OCI-LY1 (cell line): Measurements from ENCODE around the gene ZNF444.

Experiments used
- H2AFZ ChIP-seq: fragments of 200-600 bp; sonication (generic), shearing (Covaris generic); 2 replicates; pipeline ENCODE4 v1.6.0; 2014; ENCODE audit warnings: antibody characterized with exemption, mild to moderate bottlenecking, low read length
- H3F3A ChIP-seq: fragments of 200-600 bp; sonication (generic), shearing (Covaris generic); 2 replicates; pipeline ENCODE4 v1.6.0; 2014; ENCODE audit warnings: mild to moderate bottlenecking, antibody characterized with exemption, low read length, moderate library complexity; ENCODE audit not compliant: insufficient read depth
- H3K27ac ChIP-seq: fragments of 200-600 bp; sonication (generic); 2 replicates; pipeline ENCODE4 v1.5.1; 2014; ENCODE audit warnings: low read length, mixed run types, mild to moderate bottlenecking, low read depth; ENCODE audit not compliant: poor library complexity, severe bottlenecking
- H3K27me3 ChIP-seq: fragments of 200-600 bp; sonication (generic); 2 replicates; pipeline ENCODE4 v1.6.0; 2014; ENCODE audit warnings: antibody characterized with exemption, mild to moderate bottlenecking, low read length, moderate library complexity; ENCODE audit not compliant: insufficient read depth
- H3K36me3 ChIP-seq: fragments of 200-600 bp; sonication (generic); 2 replicates; pipeline ENCODE4 v1.6.1; 2014; ENCODE audit warnings: mild to moderate bottlenecking, antibody characterized with exemption, low read length, moderate library complexity, mixed read lengths; ENCODE audit not compliant: insufficient read depth
- H3K4me1 ChIP-seq: fragments of 200-600 bp; sonication (generic); 2 replicates; pipeline ENCODE4 v1.5.1; 2014; ENCODE audit warnings: mild to moderate bottlenecking, low read length, moderate library complexity; ENCODE audit not compliant: insufficient read depth, severe bottlenecking
- H3K4me2 ChIP-seq: fragments of 200-600 bp; sonication (generic), shearing (Covaris generic); 2 replicates; pipeline ENCODE4 v1.6.1; 2014; ENCODE audit warnings: low read length
- H3K4me3 ChIP-seq: fragments of 200-600 bp; sonication (generic); 2 replicates; pipeline ENCODE4 v1.5.1; 2014; ENCODE audit warnings: low read length, low read depth, mild to moderate bottlenecking, mixed read lengths; ENCODE audit not compliant: poor library complexity, severe bottlenecking
- H3K79me2 ChIP-seq: fragments of 200-600 bp; shearing (Covaris generic); 2 replicates; pipeline ENCODE4 v1.6.1; 2016; ENCODE audit warnings: mixed run types, low read length, mixed read lengths; ENCODE audit not compliant: insufficient read depth
- H3K9ac ChIP-seq: fragments of 200-600 bp; sonication (generic), shearing (Covaris generic); 2 replicates; pipeline ENCODE4 v1.6.1; 2014; ENCODE audit warnings: mild to moderate bottlenecking, low read length, mixed read lengths
- H3K9me2 ChIP-seq: fragments of 200-600 bp; sonication (generic), shearing (Covaris generic); 2 replicates; pipeline ENCODE4 v1.6.1; 2014; ENCODE audit warnings: low read depth, mild to moderate bottlenecking, low read length, mixed read lengths
- H3K9me3 ChIP-seq: fragments of 200-600 bp; shearing (Covaris generic); 2 replicates; pipeline ENCODE4 v1.6.1; 2014; ENCODE audit warnings: low read length, mixed read lengths
- H4K20me1 ChIP-seq: fragments of 200-600 bp; sonication (generic), shearing (Covaris generic); 2 replicates; pipeline ENCODE4 v1.6.0; 2016; ENCODE audit warnings: mild to moderate bottlenecking, low read length; ENCODE audit not compliant: insufficient read depth
- CTCF ChIP-seq: fragments of 200-600 bp; sonication (generic), shearing (Covaris generic); IDR thresholded peaks from 2 replicates; pipeline ENCODE4 v1.5.1; 2017; ENCODE audit warnings: mild to moderate bottlenecking, antibody characterized with exemption, low read length, moderate library complexity, mixed read lengths
- EZH2 ChIP-seq: fragments of 200-600 bp; sonication (generic), shearing (Covaris generic); IDR thresholded peaks from 2 replicates; pipeline ENCODE4 v1.8.0; 2017; ENCODE audit warnings: borderline replicate concordance, mixed run types, mild to moderate bottlenecking, antibody characterized with exemption, low read length, moderate library complexity, mixed read lengths

Gene ZNF444

DNA sequence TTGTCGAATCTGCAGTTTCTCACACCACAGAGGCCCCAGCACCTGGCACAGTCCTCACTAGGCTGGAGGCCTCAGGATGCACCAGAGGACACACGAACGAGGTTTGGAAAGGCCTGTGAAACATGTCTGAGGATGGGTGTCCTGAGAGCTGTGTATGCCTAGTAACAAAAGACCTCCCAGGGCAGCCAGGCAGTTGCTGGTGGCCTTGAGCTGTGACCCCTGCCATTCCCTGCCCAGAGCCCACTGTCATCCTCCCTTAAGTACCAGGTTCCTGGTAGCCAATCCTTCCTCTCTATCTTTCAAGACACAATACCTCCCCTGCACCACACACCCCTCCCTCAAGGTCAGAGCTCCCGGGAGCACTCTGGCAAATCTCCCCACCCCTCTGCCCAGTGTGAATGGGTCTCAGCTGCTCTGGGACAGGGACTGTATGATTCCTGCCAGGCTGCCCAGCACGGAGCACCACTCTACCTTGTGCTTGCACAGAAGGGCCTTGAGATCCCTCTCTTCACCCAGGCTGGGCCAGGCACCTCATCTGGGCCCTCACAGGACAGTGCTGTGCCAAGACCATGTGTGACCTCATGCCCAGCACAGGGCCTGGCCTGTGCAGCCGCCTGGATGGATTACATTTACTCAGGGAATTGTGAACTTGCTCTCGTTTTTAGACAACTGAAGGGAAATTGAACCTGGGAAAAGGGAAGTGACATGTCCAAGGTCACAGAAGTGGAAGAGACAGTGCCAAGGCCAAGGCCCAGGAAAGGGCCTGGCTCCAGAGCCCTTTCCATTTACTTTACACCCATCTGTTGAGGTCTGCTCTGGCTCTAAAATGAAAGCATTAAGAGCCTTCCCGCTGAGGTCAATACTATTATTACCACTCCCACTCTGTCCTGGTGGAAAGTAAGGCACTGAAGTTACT lies 22.2 kb upstream of the ZNF444 start:
- H3F3A ChIP-seq = no peaks in the 10 kb centered on the region
- H3K9ac ChIP-seq = peak overlapping the region; percentile 88
- no peaks in the 10 kb centered on the region for H3K9me3 ChIP-seq
- peaks cover 22% of the 10 kb centered on the region for H3K4me1 ChIP-seq
- H3K4me3 ChIP-seq = peak overlapping the region; percentile 75
- H3K27ac ChIP-seq = peak overlapping the region; percentile 74
- no peaks in the 10 kb centered on the region for H3K9me2 ChIP-seq
- H2AFZ ChIP-seq = no peak overlapping the region
- no peaks in the 10 kb centered on the region for H4K20me1 ChIP-seq
- TF ChIP-seq EZH2 = no peak
- TF ChIP-seq CTCF = no peak
- no peaks in the 10 kb centered on the region for H3K36me3 ChIP-seq
- no peaks in the 10 kb centered on the region for H3K27me3 ChIP-seq
- peaks cover 31% of the 10 kb centered on the region for H3K79me2 ChIP-seq
- H3K4me2 ChIP-seq = peak overlapping the region; percentile 89

DNA sequence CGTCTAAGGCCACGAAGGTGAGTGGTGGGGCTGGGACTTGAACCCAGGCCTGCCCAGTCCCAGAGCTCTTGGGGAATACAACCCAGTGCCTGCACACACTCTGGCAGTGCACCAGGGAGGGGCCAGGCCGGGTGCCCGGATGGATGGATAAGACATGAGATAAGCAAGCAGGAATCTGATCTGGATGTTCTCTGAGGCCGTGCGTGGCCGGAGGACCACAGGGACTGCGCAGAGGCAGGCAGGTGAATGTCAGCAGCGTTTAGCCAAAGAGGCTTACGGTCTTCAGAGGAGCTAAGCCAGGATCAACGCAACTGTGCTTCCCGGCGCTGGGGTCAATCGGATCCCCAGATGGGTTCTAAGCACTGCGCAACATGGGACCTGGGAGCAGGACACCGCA lies 21.5 kb upstream of the ZNF444 start:
- H3K9me3 ChIP-seq = no peaks in the 10 kb centered on the region
- H2AFZ ChIP-seq = no peak overlapping the region
- H3K27ac ChIP-seq = peak overlapping the region; percentile 74
- peak overlapping the region; percentile 88 for H3K9ac ChIP-seq
- peaks cover 31% of the 10 kb centered on the region for H3K79me2 ChIP-seq
- H3K4me1 ChIP-seq = peaks cover 22% of the 10 kb centered on the region
- H3K36me3 ChIP-seq = no peaks in the 10 kb centered on the region
- no peak for TF ChIP-seq EZH2
- peak overlapping the region; percentile 89 for H3K4me2 ChIP-seq
- no peaks in the 10 kb centered on the region for H3F3A ChIP-seq
- peak overlapping the region; percentile 75 for H3K4me3 ChIP-seq
- no peaks in the 10 kb centered on the region for H3K27me3 ChIP-seq
- H4K20me1 ChIP-seq = no peaks in the 10 kb centered on the region
- no peaks in the 10 kb centered on the region for H3K9me2 ChIP-seq

DNA sequence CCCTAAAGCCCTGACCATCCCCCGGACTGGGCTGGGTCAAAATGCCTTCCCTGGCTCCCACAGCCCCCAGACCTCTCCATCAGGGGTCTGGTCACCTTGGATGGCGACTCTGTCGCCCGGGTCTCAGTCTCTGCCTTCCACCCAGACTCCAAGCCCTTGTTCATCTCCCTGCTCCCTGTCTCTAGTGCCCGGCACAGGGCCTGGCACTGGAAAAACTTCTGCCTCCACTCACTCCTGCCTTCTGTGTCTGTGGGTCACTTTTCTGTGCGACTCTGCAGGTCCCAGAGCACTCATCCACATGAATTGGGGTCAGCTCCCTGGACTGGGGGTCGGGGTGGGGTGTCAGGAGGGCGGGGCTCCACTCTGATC lies 21.1 kb upstream of the ZNF444 start:
- TF ChIP-seq EZH2 = no peak
- no peak for TF ChIP-seq CTCF
- H3K9me3 ChIP-seq = no peaks in the 10 kb centered on the region
- no peaks in the 10 kb centered on the region for H3K36me3 ChIP-seq
- H3K4me2 ChIP-seq = peak overlapping the region; percentile 89
- H3K4me1 ChIP-seq = peaks cover 22% of the 10 kb centered on the region
- peak overlapping the region; percentile 74 for H3K27ac ChIP-seq
- H3K9me2 ChIP-seq = no peaks in the 10 kb centered on the region
- peaks cover 31% of the 10 kb centered on the region for H3K79me2 ChIP-seq
- no peaks in the 10 kb centered on the region for H4K20me1 ChIP-seq
- no peak overlapping the region for H2AFZ ChIP-seq
- H3K4me3 ChIP-seq = peak overlapping the region; percentile 75
- H3K9ac ChIP-seq = peak overlapping the region; percentile 88
- no peaks in the 10 kb centered on the region for H3F3A ChIP-seq
- H3K27me3 ChIP-seq = no peaks in the 10 kb centered on the region
